Esophagus squamous epithelium (tissue), 4 donors: Measurements from ENCODE around the gene CERKL.

ENCODE experiments used
- POLR2A ChIP-seq, 4 donors: fragments of 450-650 bp; IDR thresholded peaks; one replicate each; pipeline ENCODE4 v1.6.1; 2017; ENCODE audit warnings: antibody characterized with exemption in 4 of 4, mild to moderate bottlenecking in 4 of 4, moderate library complexity in 3 of 4
- TF ChIP-seq, protein P1 (sequence below), 6 experiments: fragments of 450-650 bp in 4 of 6; fragments of 200-600 bp in 2 of 6; sonication (generic) in 2 of 6; IDR thresholded peaks; one replicate each; pipeline ENCODE4 v1.5.1; 2016 to 2019; ENCODE audit warnings: antibody characterized with exemption in 6 of 6, mild to moderate bottlenecking in 4 of 6, moderate library complexity in 4 of 6

DNA sequence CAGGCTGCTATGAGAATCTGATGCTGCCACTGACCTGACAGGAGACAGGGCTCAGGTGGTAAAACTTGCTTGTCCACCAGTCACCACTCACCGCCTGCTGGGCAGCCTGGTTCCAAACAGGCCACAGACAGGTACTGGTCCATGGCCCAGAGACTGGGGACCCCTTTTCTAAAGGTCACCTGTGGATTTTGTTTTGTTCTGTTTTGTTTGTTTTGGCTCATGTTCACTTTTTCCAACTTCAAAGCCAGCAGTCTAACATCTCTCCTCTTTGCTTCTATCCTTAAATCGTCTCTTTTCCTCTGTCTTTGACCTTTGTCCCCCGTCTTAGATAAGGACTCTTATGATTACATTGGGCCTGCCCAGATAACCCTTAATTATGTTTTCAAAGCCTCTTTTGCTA lies 3.3 kb upstream of the CERKL start:
- TF ChIP-seq, protein P1, sequence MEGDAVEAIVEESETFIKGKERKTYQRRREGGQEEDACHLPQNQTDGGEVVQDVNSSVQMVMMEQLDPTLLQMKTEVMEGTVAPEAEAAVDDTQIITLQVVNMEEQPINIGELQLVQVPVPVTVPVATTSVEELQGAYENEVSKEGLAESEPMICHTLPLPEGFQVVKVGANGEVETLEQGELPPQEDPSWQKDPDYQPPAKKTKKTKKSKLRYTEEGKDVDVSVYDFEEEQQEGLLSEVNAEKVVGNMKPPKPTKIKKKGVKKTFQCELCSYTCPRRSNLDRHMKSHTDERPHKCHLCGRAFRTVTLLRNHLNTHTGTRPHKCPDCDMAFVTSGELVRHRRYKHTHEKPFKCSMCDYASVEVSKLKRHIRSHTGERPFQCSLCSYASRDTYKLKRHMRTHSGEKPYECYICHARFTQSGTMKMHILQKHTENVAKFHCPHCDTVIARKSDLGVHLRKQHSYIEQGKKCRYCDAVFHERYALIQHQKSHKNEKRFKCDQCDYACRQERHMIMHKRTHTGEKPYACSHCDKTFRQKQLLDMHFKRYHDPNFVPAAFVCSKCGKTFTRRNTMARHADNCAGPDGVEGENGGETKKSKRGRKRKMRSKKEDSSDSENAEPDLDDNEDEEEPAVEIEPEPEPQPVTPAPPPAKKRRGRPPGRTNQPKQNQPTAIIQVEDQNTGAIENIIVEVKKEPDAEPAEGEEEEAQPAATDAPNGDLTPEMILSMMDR (IDR thresholded peaks at IDR 0.05): no peak
- no peak for TF ChIP-seq POLR2A (IDR thresholded peaks at IDR 0.05)
